Stimulated activated CD4-positive, alpha-beta T cell treated with anti-CD3 and anti-CD28 coated beads, Interleukin-15, amount 100 ng/mL, for 24 hours (primary cell): ENCODE results near the gene IL31.
"Not testable (repeated sequence)": the region's sequence is repeated elsewhere in the genome, so short reads cannot be mapped to it uniquely, and the experiment has no call there.

Experiments
- DNase-seq: peaks from one replicate; pipeline ENCODE4 v3.0.0-alpha.2; 2020

Gene IL31

DNA sequence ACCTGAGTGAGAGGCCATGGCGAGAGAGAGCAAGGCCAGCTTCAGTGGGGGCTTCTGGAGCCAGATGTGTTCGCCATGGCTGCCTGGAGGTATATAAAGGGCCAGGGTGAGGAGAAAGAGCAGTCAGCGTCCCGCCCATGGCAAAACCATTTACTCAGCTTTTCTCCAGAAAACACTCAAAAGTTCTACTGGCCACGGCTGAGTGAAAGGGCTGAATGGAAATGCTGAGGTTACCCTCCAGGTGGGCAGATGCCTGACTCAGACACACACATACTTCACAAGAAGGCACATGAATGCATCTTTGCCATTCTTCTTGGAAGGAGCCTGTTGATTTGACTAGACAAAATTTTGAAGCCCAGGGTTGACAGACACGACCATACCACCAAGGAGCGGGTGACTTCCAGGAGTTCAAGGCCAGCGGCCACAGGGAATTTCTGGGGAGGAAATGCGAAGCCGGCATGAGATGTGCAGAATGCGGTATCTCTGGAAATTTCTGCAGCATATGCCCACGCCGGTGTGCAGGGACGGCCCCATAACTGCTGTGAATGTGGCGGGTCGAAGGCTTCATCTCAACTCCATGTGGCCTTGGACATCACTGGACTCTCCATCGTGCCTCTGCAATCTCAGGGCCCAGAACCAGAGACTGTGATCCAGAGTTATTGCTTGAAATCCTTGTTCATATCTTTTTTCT lies at the start of gene IL31:
Gene IL31 (minus strand): TSS at position 67 of the 691 bp plus-strand sequence. CDS start 49 bp downstream, at position 18.
- peak; percentile 42 for DNase-seq

GRCh38 chr12:122216445-122216844 lies 42.4 kb upstream of the IL31 start:
- DNase-seq = no peak

DNA sequence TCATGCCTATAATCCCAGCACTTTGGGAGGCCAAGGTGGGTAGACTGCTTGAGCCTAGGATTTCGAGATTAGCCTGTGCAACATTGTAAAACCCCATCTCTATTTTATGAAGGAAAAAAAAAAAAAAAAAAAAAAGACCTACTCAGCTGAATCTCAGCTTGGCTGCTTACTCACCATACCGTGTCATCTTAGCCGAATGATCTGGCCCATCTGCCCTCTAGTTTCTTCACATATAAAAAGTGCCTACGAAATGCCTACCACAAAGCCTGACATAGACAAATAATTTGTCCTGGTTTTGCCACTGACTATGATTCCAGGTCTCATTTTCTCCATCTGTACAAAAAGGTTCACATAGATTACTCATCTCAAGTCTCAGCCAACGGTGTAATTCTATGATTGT lies 41.8 kb upstream of the IL31 start:
- no peak for DNase-seq

DNA sequence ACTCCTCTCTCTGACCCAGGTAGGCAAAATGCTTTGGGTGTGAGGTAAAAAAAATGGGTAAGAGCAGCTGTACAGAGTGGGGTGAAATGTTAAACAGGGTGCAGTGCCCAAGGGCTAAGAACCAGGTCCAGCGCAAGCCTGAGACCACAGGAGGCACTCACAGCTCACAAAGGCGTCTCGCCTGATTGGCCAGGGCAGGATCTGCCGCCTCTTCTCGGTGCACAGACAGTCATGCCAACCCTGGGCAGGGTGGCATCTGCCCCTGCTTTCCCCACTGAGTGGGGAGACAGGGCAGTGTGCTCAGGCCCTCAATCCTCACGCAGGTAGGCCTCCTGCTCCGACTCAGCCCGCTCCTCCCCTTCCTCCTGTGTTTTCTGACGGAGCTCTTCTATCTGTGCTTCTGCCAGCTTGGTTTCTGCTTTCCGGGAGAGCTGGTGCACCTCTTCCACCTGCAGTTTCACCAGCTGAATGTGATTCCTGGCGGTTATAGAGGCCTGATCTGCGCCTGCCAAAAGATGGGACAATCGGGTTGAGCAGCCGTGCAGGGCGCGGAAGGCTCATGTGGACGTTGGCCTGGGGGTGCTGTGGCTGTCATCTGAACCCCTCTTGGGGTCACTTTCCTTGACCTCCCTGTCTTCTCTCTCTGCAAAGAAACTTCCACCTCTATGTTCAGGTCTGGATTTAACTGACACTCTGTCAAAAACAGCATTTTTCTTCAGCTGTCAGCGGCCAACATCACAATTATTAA lies 34.2 kb upstream of the IL31 start:
- DNase-seq = no peak

- no peak for DNase-seq
Measured at GRCh38 chr12:122207391-122207790, 33.4 kb upstream of the IL31 start.

DNA sequence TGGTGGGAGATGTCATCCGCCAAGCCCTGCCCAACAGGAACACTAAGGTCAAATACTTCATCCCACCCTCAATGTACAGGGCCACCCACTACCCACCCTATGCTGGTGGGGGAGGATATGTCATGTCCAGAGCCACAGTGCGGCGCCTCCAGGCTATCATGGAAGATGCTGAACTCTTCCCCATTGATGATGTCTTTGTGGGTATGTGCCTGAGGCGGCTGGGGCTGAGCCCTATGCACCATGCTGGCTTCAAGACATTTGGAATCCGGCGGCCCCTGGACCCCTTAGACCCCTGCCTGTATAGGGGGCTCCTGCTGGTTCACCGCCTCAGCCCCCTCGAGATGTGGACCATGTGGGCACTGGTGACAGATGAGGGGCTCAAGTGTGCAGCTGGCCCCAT lies 33.0 kb upstream of the IL31 start:
- no peak for DNase-seq

DNA sequence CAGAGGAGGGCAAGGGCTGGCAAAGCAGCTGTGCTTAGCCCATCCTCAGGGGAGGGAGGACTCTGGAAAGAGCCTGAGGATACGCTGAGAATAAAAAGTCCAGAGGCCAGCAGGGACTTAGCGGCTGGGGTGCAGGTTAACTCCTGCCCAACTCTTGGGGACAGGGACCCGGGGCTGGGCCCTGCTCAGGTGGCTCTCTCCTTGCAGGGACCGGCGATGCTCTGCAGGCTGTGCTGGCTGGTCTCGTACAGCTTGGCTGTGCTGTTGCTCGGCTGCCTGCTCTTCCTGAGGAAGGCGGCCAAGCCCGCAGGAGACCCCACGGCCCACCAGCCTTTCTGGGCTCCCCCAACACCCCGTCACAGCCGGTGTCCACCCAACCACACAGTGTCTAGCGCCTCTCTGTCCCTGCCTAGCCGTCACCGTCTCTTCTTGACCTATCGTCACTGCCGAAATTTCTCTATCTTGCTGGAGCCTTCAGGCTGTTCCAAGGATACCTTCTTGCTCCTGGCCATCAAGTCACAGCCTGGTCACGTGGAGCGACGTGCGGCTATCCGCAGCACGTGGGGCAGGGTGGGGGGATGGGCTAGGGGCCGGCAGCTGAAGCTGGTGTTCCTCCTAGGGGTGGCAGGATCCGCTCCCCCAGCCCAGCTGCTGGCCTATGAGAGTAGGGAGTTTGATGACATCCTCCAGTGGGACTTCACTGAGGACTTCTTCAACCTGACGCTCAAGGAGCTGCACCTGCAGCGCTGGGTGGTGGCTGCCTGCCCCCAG lies 32.3 kb upstream of the IL31 start:
- DNase-seq = no peak

GRCh38 chr12:122205053-122205925 lies 31.3 kb upstream of the IL31 start:
- no peak for DNase-seq

DNA sequence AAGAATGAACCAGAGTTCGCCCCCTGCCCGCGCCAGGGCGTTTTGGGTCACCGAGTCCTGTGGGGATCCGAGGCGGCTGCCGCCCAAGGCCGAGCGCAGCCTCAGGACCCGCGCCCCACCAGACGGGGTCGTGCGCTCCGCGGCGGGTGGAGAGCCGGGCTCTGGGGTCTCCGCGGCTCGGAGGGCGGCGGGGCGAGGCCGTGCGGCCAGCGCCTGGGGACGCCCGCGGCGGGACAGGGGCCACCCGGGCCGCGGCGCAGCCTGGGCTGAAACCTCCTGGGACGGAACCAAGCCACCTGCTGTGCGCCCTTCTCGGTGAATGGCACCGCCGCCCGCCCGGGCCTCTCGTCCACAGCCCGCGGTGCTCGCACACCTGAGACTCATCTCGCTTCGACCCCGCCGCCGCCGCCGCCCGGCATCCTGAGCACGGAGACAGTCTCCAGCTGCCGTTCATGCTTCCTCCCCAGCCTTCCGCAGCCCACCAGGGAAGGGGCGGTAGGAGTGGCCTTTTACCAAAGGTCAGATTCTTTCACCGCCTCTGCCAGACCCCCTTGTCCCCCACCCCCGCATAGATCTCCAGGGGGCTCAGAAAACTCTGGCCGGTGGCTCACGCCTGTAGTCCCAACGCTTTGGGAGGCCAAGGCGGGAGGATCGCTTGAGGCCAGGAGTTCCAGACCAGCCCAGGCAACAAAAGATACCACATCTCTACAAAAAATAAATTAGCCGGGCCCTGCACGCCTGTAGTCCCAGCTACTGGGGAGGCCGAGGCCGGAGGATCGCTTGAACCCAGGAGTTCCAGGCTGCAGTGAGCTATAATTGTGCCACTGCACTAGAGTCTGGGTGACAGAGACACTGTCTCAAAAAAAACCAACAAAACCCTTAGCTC lies 30.4 kb upstream of the IL31 start:
- peak; percentile 29 for DNase-seq

DNA sequence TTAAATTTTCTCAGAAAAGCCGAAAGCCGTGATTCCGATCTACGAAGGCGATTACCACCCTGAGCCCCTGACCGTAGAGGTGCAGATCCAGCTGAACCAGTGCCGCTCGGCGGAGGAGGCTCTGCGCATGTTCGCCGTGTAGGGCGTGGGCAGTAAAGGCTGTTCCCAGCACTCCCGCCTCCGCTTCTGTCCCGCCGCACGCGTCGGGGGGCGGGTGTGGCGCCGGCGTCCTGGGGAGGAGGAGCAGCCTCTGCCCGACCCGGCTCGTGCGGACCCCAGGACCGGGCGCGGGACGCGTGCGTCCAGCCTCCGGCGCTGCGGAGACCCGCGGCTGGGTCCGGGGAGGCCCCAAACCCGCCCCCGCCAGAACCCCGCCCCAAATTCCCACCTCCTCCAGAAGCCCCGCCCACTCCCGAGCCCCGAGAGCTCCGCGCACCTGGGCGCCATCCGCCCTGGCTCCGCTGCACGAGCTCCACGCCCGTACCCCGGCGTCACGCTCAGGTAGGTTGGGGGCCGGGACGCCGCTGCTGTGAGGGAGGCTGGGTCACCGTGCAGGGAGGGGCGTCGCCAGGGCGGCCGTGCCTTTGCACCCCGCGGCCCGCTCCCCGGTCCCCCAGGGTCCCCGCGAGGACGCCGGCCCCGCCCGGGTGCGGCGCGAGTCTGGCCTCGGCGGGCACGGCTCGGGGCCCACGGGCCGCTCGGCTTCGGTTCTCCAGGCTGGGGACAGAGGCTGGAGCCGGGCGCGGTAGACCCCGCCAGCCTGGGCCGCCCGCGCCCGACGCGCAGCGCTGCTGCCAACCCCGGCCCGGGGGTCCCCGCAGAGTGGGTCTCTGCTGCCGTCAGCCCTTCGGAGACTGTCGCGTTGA lies 29.5 kb upstream of the IL31 start, which contains the start of gene B3GNT4:
Gene B3GNT4 (plus strand): TSS at position 409 of the 866 bp plus-strand sequence. CDS start 910 bp downstream, outside the sequence.
- DNase-seq = peak; percentile 82

DNA sequence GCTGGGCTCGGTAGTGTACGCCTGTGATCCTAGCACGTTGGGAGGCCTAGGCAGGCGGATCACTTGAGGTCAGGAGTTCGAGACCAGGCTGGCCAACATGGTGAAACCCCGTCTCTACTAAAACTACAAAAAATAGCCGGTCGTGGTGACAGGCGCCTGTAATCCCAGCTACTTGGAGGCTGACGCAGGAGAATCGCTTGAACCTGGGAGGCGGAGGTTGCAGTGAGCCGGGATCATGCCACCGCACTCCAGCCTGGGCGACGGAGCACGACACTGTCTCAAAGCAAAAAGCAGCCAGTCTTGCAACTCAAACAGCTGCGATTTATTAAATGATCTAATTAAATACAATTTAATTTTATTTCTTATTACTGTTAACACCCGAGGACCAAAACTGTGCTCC lies 28.8 kb upstream of the IL31 start:
- DNase-seq = not testable (repeated sequence)

- no peak for DNase-seq
Measured at GRCh38 chr12:122202017-122202416, 28.0 kb upstream of the IL31 start.

DNA sequence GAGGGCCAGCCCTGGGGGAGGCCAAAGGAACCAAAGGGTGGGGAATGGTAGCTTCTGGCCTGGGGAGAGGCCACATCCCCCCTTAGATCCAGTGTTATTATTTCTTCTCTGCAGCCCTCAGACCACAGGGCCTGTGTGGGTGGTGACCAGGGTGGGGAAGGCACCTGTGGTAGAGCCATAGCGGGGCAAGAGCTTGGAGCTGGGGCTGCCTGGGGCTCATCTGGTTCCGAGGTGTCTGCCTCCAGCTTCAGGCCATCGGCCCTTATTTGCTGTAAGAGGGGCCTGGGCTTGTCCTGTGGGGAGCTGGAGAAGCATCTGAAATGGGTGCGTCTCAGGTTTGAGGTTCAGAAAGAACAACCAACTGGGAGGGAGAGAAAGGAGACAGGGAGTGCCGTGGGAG lies 27.4 kb upstream of the IL31 start:
- no peak for DNase-seq

DNA sequence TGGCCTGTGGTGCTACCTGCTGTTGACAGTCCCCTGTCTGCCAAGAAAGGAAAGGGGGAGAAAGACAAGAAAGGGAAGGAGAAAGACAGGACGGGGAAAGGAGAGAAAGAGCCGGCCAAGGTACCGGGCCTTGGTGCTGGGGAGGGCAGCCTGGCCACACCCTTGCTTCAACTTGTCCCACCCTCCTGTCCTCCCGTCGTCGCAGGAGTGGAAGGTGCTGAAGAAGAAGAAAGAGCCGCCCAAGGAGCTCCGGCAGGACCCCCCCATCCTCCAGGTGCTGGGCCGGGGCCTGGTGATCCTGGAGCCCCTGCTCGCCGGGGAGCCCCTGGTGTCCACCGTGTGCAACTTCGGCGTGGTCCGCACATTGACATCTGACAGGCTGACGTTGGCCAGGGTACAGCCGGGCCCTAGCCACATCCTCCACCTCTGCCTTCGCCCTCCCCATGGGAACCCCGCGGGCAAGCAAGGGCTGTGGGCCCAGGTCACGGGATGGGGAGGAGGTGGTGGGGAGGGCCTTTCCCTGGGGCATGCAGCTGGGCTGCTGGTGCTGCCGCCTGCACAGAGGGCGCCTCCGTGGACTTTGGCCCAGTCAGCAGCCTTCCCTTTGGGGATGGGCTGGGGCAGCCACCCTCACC lies 26.6 kb upstream of the IL31 start:
- DNase-seq = no peak

- no peak for DNase-seq
Measured at GRCh38 chr12:122199484-122200355, 25.7 kb upstream of the IL31 start.

DNA sequence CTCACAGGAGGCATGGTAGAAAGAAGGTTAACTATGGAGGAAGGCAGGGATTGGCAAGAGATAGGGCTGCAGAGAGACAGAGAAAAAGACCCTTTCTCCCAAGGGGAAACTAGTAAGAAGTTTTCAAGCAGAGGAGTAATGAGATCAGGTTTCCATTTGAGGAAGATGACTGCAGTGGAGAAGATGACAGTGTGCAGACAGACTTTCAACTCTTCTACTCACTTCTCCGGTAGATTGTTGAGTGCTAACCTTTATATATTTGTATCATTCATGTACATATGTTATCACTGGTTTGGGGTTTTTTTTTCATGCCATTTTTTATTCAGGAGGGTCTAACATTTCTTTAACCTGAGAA lies 23.6 kb upstream of the IL31 start:
- no peak for DNase-seq

DNA sequence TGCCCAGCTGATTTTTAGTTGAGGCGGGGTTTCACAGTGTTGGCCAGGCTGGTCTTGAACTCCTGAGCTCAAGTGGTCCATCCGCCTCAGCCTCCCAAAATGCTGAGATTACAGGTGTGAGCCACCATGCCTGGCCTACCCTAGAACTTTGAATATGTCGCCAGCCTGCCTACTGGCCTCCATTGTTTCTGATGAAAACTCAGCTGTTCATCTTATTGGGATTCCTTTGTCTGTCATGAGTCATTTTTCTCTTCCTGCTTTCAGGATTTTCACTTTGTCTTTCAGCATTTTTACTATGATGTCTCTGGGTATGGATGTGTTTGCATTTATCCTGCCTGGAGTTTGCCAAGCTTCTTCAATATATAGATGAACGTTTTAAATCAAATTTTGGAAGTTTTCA lies 21.4 kb upstream of the IL31 start:
- no peak for DNase-seq

GRCh38 chr12:122194804-122195203 lies 20.8 kb upstream of the IL31 start:
- no peak for DNase-seq

- no peak for DNase-seq
Measured at GRCh38 chr12:122192441-122192840, 18.4 kb upstream of the IL31 start.
